Transverse colon (tissue), 4 donors: ENCODE data around the gene SNTG2.

Source experiments
- POLR2AphosphoS5 ChIP-seq, 3 donors: sonication (generic); formaldehyde crosslinking; IDR thresholded peaks; one replicate each; pipeline ENCODE4 v1.6.1; 2016; ENCODE audit warnings: antibody characterized with exemption in 3 of 3
- TF ChIP-seq, protein P1 (sequence below), 5 experiments: fragments of 200-600 bp in 3 of 5; fragments of 450-650 bp in 2 of 5; sonication (generic) in 3 of 5; IDR thresholded peaks; 1 replicate in 2 of 5; 2 replicates in 3 of 5; pipeline ENCODE4 v1.5.1; 2016 to 2017; ENCODE audit warnings: antibody characterized with exemption in 5 of 5, inconsistent platforms in 3 of 5, mild to moderate bottlenecking in 2 of 5, moderate library complexity in 1 of 5

GRCh38 chr2:964562-964961 is 13.9 kb downstream of the SNTG2 start:
- TF ChIP-seq, protein P1, sequence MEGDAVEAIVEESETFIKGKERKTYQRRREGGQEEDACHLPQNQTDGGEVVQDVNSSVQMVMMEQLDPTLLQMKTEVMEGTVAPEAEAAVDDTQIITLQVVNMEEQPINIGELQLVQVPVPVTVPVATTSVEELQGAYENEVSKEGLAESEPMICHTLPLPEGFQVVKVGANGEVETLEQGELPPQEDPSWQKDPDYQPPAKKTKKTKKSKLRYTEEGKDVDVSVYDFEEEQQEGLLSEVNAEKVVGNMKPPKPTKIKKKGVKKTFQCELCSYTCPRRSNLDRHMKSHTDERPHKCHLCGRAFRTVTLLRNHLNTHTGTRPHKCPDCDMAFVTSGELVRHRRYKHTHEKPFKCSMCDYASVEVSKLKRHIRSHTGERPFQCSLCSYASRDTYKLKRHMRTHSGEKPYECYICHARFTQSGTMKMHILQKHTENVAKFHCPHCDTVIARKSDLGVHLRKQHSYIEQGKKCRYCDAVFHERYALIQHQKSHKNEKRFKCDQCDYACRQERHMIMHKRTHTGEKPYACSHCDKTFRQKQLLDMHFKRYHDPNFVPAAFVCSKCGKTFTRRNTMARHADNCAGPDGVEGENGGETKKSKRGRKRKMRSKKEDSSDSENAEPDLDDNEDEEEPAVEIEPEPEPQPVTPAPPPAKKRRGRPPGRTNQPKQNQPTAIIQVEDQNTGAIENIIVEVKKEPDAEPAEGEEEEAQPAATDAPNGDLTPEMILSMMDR (IDR thresholded peaks at IDR 0.05): no peak
- TF ChIP-seq POLR2AphosphoS5 (IDR thresholded peaks at IDR 0.05): no peak
